MM.1S (cell line): Measurements from ENCODE around the gene GPR137B.

Source experiments
- DNase-seq: peaks from one replicate; pipeline ENCODE4 v3.0.0-alpha.2; 2015
- H2AFZ ChIP-seq: fragments of 300-600 bp; sonication (generic); 2 replicates; pipeline ENCODE4 v1.6.0; 2016; ENCODE audit warnings: antibody characterized with exemption, low read length
- H3F3A ChIP-seq: fragments of 300-600 bp; sonication (generic); 2 replicates; pipeline ENCODE4 v1.6.1; 2016; ENCODE audit warnings: mild to moderate bottlenecking, antibody characterized with exemption, low read length, moderate library complexity, mixed read lengths; ENCODE audit not compliant: insufficient read depth
- H3K27ac ChIP-seq: fragments of 300-600 bp; sonication (generic); 2 replicates; pipeline ENCODE4 v1.5.1; 2016; ENCODE audit warnings: mild to moderate bottlenecking, low read length
- H3K27me3 ChIP-seq: fragments of 300-600 bp; sonication (generic); replicated peaks from 2 replicates; pipeline ENCODE4 v1.6.0; 2016; ENCODE audit warnings: low read length; ENCODE audit not compliant: insufficient read depth
- H3K36me3 ChIP-seq: fragments of 300-600 bp; sonication (generic); replicated peaks from 2 replicates; pipeline ENCODE4 v1.6.1; 2016; ENCODE audit warnings: mild to moderate bottlenecking, low read length, mixed read lengths; ENCODE audit not compliant: insufficient read depth
- H3K4me1 ChIP-seq: fragments of 300-600 bp; sonication (generic); 2 replicates; pipeline ENCODE4 v1.6.1; 2016; ENCODE audit warnings: low read length, mixed read lengths
- H3K4me2 ChIP-seq: fragments of 300-600 bp; sonication (generic); 2 replicates; pipeline ENCODE4 v1.6.0; 2016; ENCODE audit warnings: low read depth, low read length
- H3K4me3 ChIP-seq: fragments of 300-600 bp; sonication (generic); 2 replicates; pipeline ENCODE4 v1.5.1; 2016; ENCODE audit warnings: low read length, mixed read lengths
- H3K79me2 ChIP-seq: fragments of 300-600 bp; sonication (generic); 2 replicates; pipeline ENCODE4 v1.6.1; 2016; ENCODE audit warnings: mixed run types, low read length, mixed read lengths
- H3K9ac ChIP-seq: fragments of 300-600 bp; sonication (generic); 2 replicates; pipeline ENCODE4 v1.6.1; 2016; ENCODE audit warnings: low read length, mixed read lengths
- H3K9me2 ChIP-seq: fragments of 300-600 bp; sonication (generic); replicated peaks from 2 replicates; pipeline ENCODE4 v1.6.1; 2016; ENCODE audit warnings: mild to moderate bottlenecking, low read length, mixed read lengths; ENCODE audit not compliant: insufficient read depth
- H3K9me3 ChIP-seq: fragments of 300-600 bp; sonication (generic); replicated peaks from 2 replicates; pipeline ENCODE4 v1.6.1; 2016; ENCODE audit warnings: mild to moderate bottlenecking, low read length, mixed read lengths; ENCODE audit not compliant: insufficient read depth
- H4K20me1 ChIP-seq: fragments of 300-600 bp; sonication (generic); 2 replicates; pipeline ENCODE4 v1.6.1; 2016; ENCODE audit warnings: mild to moderate bottlenecking, low read length, moderate library complexity, mixed read lengths; ENCODE audit not compliant: insufficient read depth
- CTCF ChIP-seq: fragments of 300-600 bp; sonication (generic); IDR thresholded peaks from 2 replicates; pipeline ENCODE4 v1.5.1; 2016; ENCODE audit warnings: antibody characterized with exemption, low read length, mixed read lengths
- EZH2 ChIP-seq: fragments of 300-600 bp; sonication (generic); optimal IDR thresholded peaks from 2 replicates; pipeline ENCODE3; 2017; ENCODE audit warnings: low read depth, mild to moderate bottlenecking, antibody characterized with exemption, low read length, mixed read lengths
- EZH2phosphoT487 ChIP-seq: fragments of 300-600 bp; sonication (generic); IDR thresholded peaks from 2 replicates; pipeline ENCODE4 v1.6.1; 2018; ENCODE audit warnings: antibody characterized with exemption, low read length

GPR137B gene

GRCh38 chr1:236240675-236241074 lies 98.3 kb downstream of the GPR137B start:
- no peak overlapping the region for H3K27ac ChIP-seq
- H2AFZ ChIP-seq = no peak overlapping the region
- TF ChIP-seq EZH2phosphoT487 (no peak), EZH2 (no peak), CTCF (no peak)
- no peaks in the 10 kb centered on the region for H3K27me3 ChIP-seq
- no peaks in the 10 kb centered on the region for H3K79me2 ChIP-seq
- no peaks in the 10 kb centered on the region for H3K36me3 ChIP-seq
- no peak overlapping the region for H3K4me3 ChIP-seq
- H3K4me1 ChIP-seq = no peaks in the 10 kb centered on the region
- no peak for DNase-seq
- H3K9ac ChIP-seq = no peak overlapping the region
- no peaks in the 10 kb centered on the region for H3K9me2 ChIP-seq
- no peak overlapping the region for H3K4me2 ChIP-seq
- no peaks in the 10 kb centered on the region for H4K20me1 ChIP-seq
- no peaks in the 10 kb centered on the region for H3F3A ChIP-seq
- no peaks in the 10 kb centered on the region for H3K9me3 ChIP-seq

GRCh38 chr1:236242568-236242967 lies 100.2 kb downstream of the GPR137B start:
- Histone ChIP-seq H3K79me2 (no peaks in the 10 kb centered on the region), H3K9me2 (no peaks in the 10 kb centered on the region), H3K4me1 (no peaks in the 10 kb centered on the region), H3K27me3 (no peaks in the 10 kb centered on the region), H2AFZ (no peak overlapping the region), H3F3A (no peaks in the 10 kb centered on the region), H3K9ac (no peak overlapping the region), H3K9me3 (no peaks in the 10 kb centered on the region), H4K20me1 (no peaks in the 10 kb centered on the region), H3K4me3 (no peak overlapping the region), H3K36me3 (no peaks in the 10 kb centered on the region), H3K27ac (no peak overlapping the region), H3K4me2 (no peak overlapping the region)
- TF ChIP-seq CTCF (no peak), EZH2phosphoT487 (no peak), EZH2 (no peak)
- DNase-seq = no peak

GRCh38 chr1:236247286-236247685 lies 104.9 kb downstream of the GPR137B start:
- H3K4me3 ChIP-seq = no peak overlapping the region
- no peaks in the 10 kb centered on the region for H3K79me2 ChIP-seq
- H4K20me1 ChIP-seq = no peaks in the 10 kb centered on the region
- H3K27me3 ChIP-seq = no peaks in the 10 kb centered on the region
- no peak overlapping the region for H2AFZ ChIP-seq
- H3K9me3 ChIP-seq = no peaks in the 10 kb centered on the region
- no peaks in the 10 kb centered on the region for H3K36me3 ChIP-seq
- no peaks in the 10 kb centered on the region for H3K4me1 ChIP-seq
- no peak overlapping the region for H3K4me2 ChIP-seq
- H3F3A ChIP-seq = no peaks in the 10 kb centered on the region
- DNase-seq = no peak
- H3K9ac ChIP-seq = no peak overlapping the region
- H3K9me2 ChIP-seq = no peaks in the 10 kb centered on the region
- TF ChIP-seq EZH2phosphoT487 (no peak), EZH2 (no peak), CTCF (no peak)
- no peak overlapping the region for H3K27ac ChIP-seq
